Non-pigmented ciliary epithelial cell (primary cell): ENCODE results near the gene LONRF2.
"Not testable (repeated sequence)": the region's sequence is repeated elsewhere in the genome, so short reads cannot be mapped to it uniquely, and the experiment has no call there.

Source experiments
- DNase-seq: peaks from one replicate; pipeline ENCODE4 v3.0.0-alpha.2; 2010; ENCODE audit warnings: low read depth

Gene LONRF2

GRCh38 chr2:100254646-100255210, 67.6 kb downstream of the LONRF2 start:
- DNase-seq = no peak

GRCh38 chr2:100253786-100254185, 68.5 kb downstream of the LONRF2 start:
- no peak for DNase-seq

- DNase-seq = no peak
These were observed 69.2 kb downstream of the LONRF2 start for GRCh38 chr2:100252811-100253698.

GRCh38 chr2:100250645-100251044, 71.7 kb downstream of the LONRF2 start:
- DNase-seq = no peak

GRCh38 chr2:100248971-100249370, 73.3 kb downstream of the LONRF2 start:
- no peak for DNase-seq

- DNase-seq = not testable (repeated sequence)
These were observed 73.7 kb downstream of the LONRF2 start for GRCh38 chr2:100248556-100248955.

GRCh38 chr2:100248044-100248330, 74.3 kb downstream of the LONRF2 start:
- no peak for DNase-seq

- DNase-seq = no peak
These were observed 74.9 kb downstream of the LONRF2 start for GRCh38 chr2:100247256-100248043.

- no peak for DNase-seq
These were observed 75.8 kb downstream of the LONRF2 start for GRCh38 chr2:100246163-100247145.

GRCh38 chr2:100245681-100246080, 76.6 kb downstream of the LONRF2 start:
- DNase-seq = no peak

- no peak for DNase-seq
These were observed 77.3 kb downstream of the LONRF2 start for GRCh38 chr2:100244881-100245605.

GRCh38 chr2:100243631-100244030, 78.7 kb downstream of the LONRF2 start:
- DNase-seq = no peak

GRCh38 chr2:100242891-100243619, 79.2 kb downstream of the LONRF2 start:
- DNase-seq = no peak

GRCh38 chr2:100242476-100242875, 79.8 kb downstream of the LONRF2 start:
- DNase-seq = no peak

- DNase-seq = no peak
These were observed 81.1 kb downstream of the LONRF2 start for GRCh38 chr2:100241236-100241635.

- DNase-seq = no peak
These were observed 81.9 kb downstream of the LONRF2 start for GRCh38 chr2:100240386-100240785.

- DNase-seq = no peak
These were observed 82.7 kb downstream of the LONRF2 start for GRCh38 chr2:100239486-100240210.

- DNase-seq = no peak
These were observed 83.8 kb downstream of the LONRF2 start for GRCh38 chr2:100238471-100238870.

GRCh38 chr2:100237770-100238169, 84.5 kb downstream of the LONRF2 start:
- DNase-seq = no peak

- DNase-seq = no peak
These were observed 85.1 kb downstream of the LONRF2 start for GRCh38 chr2:100237163-100237562.
